Vagina (tissue), 2 donors: Measurements from ENCODE around the gene AZU1. TPM values are rescaled to one million over a fixed set of nuclear protein-coding genes. Genes with fewer than 3 reads are reported as not detected.

Experiments
- DNase-seq, 2 donors: peaks; one replicate each; pipeline ENCODE4 v3.0.0-alpha.2; 2017; ENCODE audit errors: extremely low spot score in 2 of 2
- H3K27ac ChIP-seq: fragments of 200-600 bp; sonication (generic); one replicate; pipeline ENCODE4 v1.5.1; 2019
- H3K27me3 ChIP-seq: fragments of 200-600 bp; sonication (generic); one replicate; pipeline ENCODE4 v1.5.1; 2019
- H3K36me3 ChIP-seq, 2 donors: fragments of 200-600 bp; sonication (generic); one replicate each; pipeline ENCODE4 v1.5.1; 2017 to 2019
- H3K4me1 ChIP-seq: fragments of 200-600 bp; sonication (generic); one replicate; pipeline ENCODE4 v1.5.1; 2019
- H3K4me3 ChIP-seq, 2 donors: fragments of 200-600 bp; sonication (generic); 1 replicate in 1 of 2; 2 replicates in 1 of 2; pipeline ENCODE4 v1.5.1; 2016 to 2019
- H3K9me3 ChIP-seq: fragments of 200-600 bp; sonication (generic); one replicate; pipeline ENCODE4 v1.5.1; 2019
- POLR2A ChIP-seq, 2 donors: fragments of 450-650 bp; IDR thresholded peaks; one replicate each; pipeline ENCODE4 v1.6.1; 2017; ENCODE audit warnings: antibody characterized with exemption in 2 of 2, mild to moderate bottlenecking in 2 of 2, moderate library complexity in 2 of 2
- POLR2AphosphoS5 ChIP-seq, 2 donors: sonication (generic); formaldehyde crosslinking; IDR thresholded peaks; one replicate each; pipeline ENCODE4 v1.9.0; 2017; ENCODE audit warnings: antibody characterized with exemption in 2 of 2, mild to moderate bottlenecking in 2 of 2, low read depth in 1 of 2; ENCODE audit not compliant: insufficient read depth in 1 of 2
- intact Hi-C: fragments of 100-400 bp; cut with DNase I; formaldehyde crosslinking; loops from one replicate; pipeline ENCODE4 v1.15.1; 2023
- total RNA-seq: library from RNA; depleted of rRNA; stranded (reverse); fragments of >200 nt; gene quantifications from one replicate; pipeline ENCODE4 v1.2.3, GENCODE V29; 2016
- TF ChIP-seq, protein P1 (sequence below), 3 experiments: fragments of 450-650 bp in 2 of 3; fragments of 200-600 bp in 1 of 3; sonication (generic) in 1 of 3; IDR thresholded peaks; one replicate each; pipeline ENCODE4 v1.5.1; 2017 to 2019; ENCODE audit warnings: antibody characterized with exemption in 3 of 3, mild to moderate bottlenecking in 2 of 3, moderate library complexity in 2 of 3

Gene AZU1
- total RNA-seq, 1 donor from 2014 or later, result not detected

DNA sequence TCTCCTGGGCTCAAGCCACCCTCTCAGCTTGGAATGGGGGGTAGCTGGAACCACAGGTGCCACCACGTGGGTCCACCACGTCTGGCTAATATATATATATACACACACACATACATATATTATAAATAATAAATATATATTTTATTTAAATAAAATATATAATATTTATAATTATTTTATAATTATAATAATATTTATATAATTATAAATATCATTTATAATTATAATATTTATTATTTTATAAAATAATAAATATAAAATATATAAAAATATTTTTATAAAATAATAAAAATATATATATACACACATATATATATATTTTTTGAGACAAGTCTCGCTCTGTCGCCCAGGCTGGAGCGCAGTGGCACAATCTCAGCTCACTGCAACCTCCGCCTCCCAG lies 26.9 kb downstream of the AZU1 start:
- no peak for DNase-seq
- Histone ChIP-seq H3K27me3 (peaks cover 9% of the 10 kb centered on the region), H3K36me3 (no peaks in the 10 kb centered on the region), H3K4me3 (no peak overlapping the region), H3K9me3 (no peaks in the 10 kb centered on the region), H3K4me1 (peaks cover 32% of the 10 kb centered on the region), H3K27ac (no peak overlapping the region)
- TF ChIP-seq POLR2A (IDR thresholded peaks at IDR 0.05), result no peak
- TF ChIP-seq, protein P1, sequence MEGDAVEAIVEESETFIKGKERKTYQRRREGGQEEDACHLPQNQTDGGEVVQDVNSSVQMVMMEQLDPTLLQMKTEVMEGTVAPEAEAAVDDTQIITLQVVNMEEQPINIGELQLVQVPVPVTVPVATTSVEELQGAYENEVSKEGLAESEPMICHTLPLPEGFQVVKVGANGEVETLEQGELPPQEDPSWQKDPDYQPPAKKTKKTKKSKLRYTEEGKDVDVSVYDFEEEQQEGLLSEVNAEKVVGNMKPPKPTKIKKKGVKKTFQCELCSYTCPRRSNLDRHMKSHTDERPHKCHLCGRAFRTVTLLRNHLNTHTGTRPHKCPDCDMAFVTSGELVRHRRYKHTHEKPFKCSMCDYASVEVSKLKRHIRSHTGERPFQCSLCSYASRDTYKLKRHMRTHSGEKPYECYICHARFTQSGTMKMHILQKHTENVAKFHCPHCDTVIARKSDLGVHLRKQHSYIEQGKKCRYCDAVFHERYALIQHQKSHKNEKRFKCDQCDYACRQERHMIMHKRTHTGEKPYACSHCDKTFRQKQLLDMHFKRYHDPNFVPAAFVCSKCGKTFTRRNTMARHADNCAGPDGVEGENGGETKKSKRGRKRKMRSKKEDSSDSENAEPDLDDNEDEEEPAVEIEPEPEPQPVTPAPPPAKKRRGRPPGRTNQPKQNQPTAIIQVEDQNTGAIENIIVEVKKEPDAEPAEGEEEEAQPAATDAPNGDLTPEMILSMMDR (IDR thresholded peaks at IDR 0.05), result no peak
- no peak for TF ChIP-seq POLR2AphosphoS5 (IDR thresholded peaks at IDR 0.05; ENCODE audit: insufficient read depth in 1 of 2, low read depth in 1 of 2)
- intact Hi-C loops, result no loop called here

DNA sequence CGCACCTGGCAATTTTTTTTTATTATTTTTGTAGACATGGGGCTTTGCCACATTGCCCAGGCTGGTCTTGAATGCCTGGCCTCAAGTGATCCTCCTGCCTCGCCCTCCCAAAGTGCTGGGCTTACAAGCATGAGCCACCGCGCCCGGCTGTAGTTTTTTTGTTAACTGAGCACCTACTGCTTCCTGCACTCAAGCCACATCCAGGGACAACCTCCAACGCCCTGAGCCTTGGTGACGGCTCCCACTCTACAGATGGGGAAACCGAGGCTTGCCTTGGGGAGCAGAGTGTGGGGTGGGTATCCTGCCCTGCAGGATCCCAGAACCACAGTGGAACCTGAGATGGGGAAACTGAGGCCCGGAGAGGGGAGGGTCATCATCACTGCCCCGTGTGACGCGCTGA lies 27.5 kb downstream of the AZU1 start:
- Histone ChIP-seq H3K4me1 (peaks cover 37% of the 10 kb centered on the region), H3K9me3 (no peaks in the 10 kb centered on the region), H3K36me3 (no peaks in the 10 kb centered on the region), H3K27me3 (peaks cover 9% of the 10 kb centered on the region), H3K4me3 (no peak overlapping the region), H3K27ac (no peak overlapping the region)
- DNase-seq, result no peak
- intact Hi-C loops, result loop anchor here (5.0 kb wide), 1 partner anchor 67 kb away; no protein-coding TSS in a partner anchor
- TF ChIP-seq POLR2AphosphoS5 (IDR thresholded peaks at IDR 0.05; ENCODE audit: insufficient read depth in 1 of 2, low read depth in 1 of 2) (no peak), POLR2A (IDR thresholded peaks at IDR 0.05) (no peak)
- TF ChIP-seq, protein P1 (IDR thresholded peaks at IDR 0.05), result no peak

DNA sequence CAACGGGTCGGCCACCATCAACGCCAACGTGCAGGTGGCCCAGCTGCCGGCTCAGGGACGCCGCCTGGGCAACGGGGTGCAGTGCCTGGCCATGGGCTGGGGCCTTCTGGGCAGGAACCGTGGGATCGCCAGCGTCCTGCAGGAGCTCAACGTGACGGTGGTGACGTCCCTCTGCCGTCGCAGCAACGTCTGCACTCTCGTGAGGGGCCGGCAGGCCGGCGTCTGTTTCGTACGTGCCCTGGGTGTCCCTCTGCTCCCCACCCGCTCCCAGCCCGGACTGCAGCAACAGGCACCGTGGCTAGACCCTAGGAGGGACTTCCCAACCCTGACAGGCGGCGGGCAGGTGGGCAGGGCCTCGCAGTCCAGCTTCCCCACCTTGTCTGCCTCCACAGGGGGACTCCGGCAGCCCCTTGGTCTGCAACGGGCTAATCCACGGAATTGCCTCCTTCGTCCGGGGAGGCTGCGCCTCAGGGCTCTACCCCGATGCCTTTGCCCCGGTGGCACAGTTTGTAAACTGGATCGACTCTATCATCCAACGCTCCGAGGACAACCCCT lies 28.0 kb downstream of the AZU1 start:
- Histone ChIP-seq H3K27ac (no peak overlapping the region), H3K9me3 (no peaks in the 10 kb centered on the region), H3K27me3 (peaks cover 9% of the 10 kb centered on the region), H3K36me3 (no peaks in the 10 kb centered on the region), H3K4me1 (peaks cover 35% of the 10 kb centered on the region), H3K4me3 (no peak overlapping the region)
- TF ChIP-seq POLR2A (IDR thresholded peaks at IDR 0.05), result no peak
- no peak for DNase-seq
- intact Hi-C loops, result loop anchor here (5.0 kb wide), 1 partner anchor 67 kb away; no protein-coding TSS in a partner anchor

DNA sequence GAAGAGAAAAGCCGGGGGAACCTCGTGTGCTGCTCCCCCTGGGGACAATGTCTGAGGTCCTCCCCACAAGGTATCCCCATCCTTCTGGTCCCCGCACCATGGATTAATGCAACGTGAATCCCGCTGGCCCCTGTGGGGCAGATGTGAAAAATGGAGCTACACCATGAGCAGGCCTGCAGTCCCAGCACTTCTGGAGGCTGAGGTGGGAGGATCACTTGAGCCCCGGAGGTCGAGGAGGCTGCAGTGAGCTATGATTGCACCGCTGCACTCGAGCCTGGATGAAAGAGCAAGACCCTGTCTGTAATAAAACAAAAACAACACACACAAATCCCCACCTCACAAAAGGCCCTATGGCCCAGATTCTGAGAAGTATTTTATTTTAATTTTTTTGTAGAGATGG lies 30.6 kb downstream of the AZU1 start:
- no peaks in the 10 kb centered on the region for H3K36me3 ChIP-seq
- H3K9me3 ChIP-seq, result no peaks in the 10 kb centered on the region
- no peak for DNase-seq
- TF ChIP-seq, protein P1 (IDR thresholded peaks at IDR 0.05), result no peak
- TF ChIP-seq POLR2A (IDR thresholded peaks at IDR 0.05) (no peak), POLR2AphosphoS5 (IDR thresholded peaks at IDR 0.05; ENCODE audit: insufficient read depth in 1 of 2, low read depth in 1 of 2) (no peak)
- no peaks in the 10 kb centered on the region for H3K27me3 ChIP-seq
- peaks cover 46% of the 10 kb centered on the region for H3K4me1 ChIP-seq
- no peak overlapping the region for H3K4me3 ChIP-seq
- intact Hi-C loops, result loop anchor here (5.0 kb wide), 1 partner anchor 64 kb away; no protein-coding TSS in a partner anchor
- peak overlapping the region; percentile 92 for H3K27ac ChIP-seq

DNA sequence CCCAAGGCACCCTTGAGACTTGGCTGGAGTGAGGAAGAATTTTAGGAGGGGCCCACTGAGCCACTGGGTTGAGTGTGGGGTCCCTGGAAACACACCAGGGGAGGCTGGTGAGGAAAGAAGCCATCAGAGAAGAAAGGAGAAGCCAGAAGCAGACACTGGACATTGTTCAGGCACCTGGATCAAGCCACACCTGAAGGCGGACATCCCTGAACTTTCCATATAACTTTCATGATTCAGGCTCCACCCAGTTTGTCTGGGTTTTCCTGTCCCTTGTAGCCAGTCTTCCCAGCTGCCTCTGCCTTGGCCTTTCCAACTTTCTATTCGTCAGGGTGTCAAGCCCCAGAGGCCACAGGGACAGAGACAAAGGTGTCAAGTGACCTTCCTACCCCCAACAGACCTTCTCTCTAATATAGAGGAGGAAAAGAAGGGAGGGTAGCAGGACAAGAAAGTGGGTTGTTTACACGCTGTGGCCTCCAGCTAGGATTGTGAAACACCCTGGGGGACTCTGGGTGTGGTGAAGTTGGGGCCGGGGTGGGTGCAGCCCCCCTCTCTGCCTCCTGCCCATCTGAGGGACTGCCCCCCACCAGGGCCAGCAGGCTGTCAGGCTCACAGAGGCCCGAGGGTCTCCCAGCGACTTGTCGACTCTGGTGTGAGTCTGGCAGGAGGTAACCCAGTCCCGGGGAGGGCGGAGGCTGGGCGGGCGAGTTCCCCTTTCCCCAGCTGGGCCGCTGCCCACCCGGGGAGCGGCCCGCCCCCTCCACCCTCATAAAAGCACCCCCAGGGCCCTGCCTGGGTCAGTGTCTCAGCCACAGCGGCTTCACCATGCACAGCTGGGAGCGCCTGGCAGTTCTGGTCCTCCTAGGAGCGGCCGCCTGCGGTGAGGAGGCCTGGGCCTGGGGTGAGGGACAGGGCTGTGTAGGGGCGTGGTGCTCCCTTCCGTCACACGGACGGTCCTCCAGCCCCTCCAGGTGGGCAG lies 31.5 kb downstream of the AZU1 start, which contains the start of gene CFD:
Gene CFD, plus strand, starts transcription at position 797 of the 976 bp plus-strand sequence. Its CDS starts 26 bp downstream, at position 823.
- Histone ChIP-seq H3K9me3 (no peaks in the 10 kb centered on the region), H3K4me1 (peaks cover 48% of the 10 kb centered on the region), H3K4me3 (peak within 1 kb of the TSS; percentile 53 to 59), H3K36me3 (no peaks in the 10 kb centered on the region), H3K27me3 (no peaks in the 10 kb centered on the region), H3K27ac (peak within 1 kb of the TSS; percentile 92)
- TF ChIP-seq POLR2AphosphoS5 (IDR thresholded peaks at IDR 0.05; ENCODE audit: insufficient read depth in 1 of 2, low read depth in 1 of 2) (peak in 1 of 2 donors; percentile 92), POLR2A (IDR thresholded peaks at IDR 0.05) (peak in 1 of 2 donors; percentile 79)
- TF ChIP-seq, protein P1 (IDR thresholded peaks at IDR 0.05), result no peak
- no peak for DNase-seq
- intact Hi-C loops, result loop anchor here (5.0 kb wide), 1 partner anchor 63 kb away; no protein-coding TSS in a partner anchor
